Inflammatory macrophage treated with lipopolysaccharide for 1 hour (primary cell): ENCODE data around the gene EVI2A.
"Not testable (repeated sequence)": the region's sequence is repeated elsewhere in the genome, so short reads cannot be mapped to it uniquely, and the experiment has no call there.

Source experiments
- DNase-seq, 2 donors: peaks; one replicate each; pipeline ENCODE4 v3.0.0-alpha.2; 2020 to 2022

The EVI2A gene

GRCh38 chr17:31311526-31311925 is 9.9 kb downstream of the EVI2A start:
- DNase-seq: no peak

- DNase-seq: no peak
Measured at GRCh38 chr17:31310886-31311285, 10.5 kb downstream of the EVI2A start.

GRCh38 chr17:31310260-31310659 is 11.2 kb downstream of the EVI2A start:
- no peak for DNase-seq

- DNase-seq: peak; percentile 73 to 83
Measured at GRCh38 chr17:31309556-31309955, 11.9 kb downstream of the EVI2A start.

GRCh38 chr17:31308372-31309334 is 12.8 kb downstream of the EVI2A start:
- peak; percentile 65 to 85 for DNase-seq

GRCh38 chr17:31307640-31308039 is 13.8 kb downstream of the EVI2A start:
- no peak for DNase-seq

- DNase-seq: no peak
Measured at GRCh38 chr17:31299624-31300023, 21.8 kb downstream of the EVI2A start.

- no peak for DNase-seq
Measured at GRCh38 chr17:31297090-31297489, 24.3 kb downstream of the EVI2A start, which contains the start of gene OMG. OMG (minus strand) TSS chr17:31297239; CDS start chr17:31296331, 908 bp downstream.

- DNase-seq: no peak
Measured at GRCh38 chr17:31296142-31296541, 25.3 kb downstream of the EVI2A start.

- no peak for DNase-seq
Measured at GRCh38 chr17:31295489-31295871, 25.9 kb downstream of the EVI2A start.

GRCh38 chr17:31294820-31295488 is 26.5 kb downstream of the EVI2A start:
- DNase-seq: no peak

GRCh38 chr17:31294231-31294630 is 27.2 kb downstream of the EVI2A start:
- no peak for DNase-seq

- DNase-seq: no peak
Measured at GRCh38 chr17:31293581-31293980, 27.8 kb downstream of the EVI2A start.

- no peak for DNase-seq
Measured at GRCh38 chr17:31291820-31292219, 29.6 kb downstream of the EVI2A start.

- DNase-seq: no peak
Measured at GRCh38 chr17:31289790-31290189, 31.6 kb downstream of the EVI2A start.

GRCh38 chr17:31287932-31288331 is 33.5 kb downstream of the EVI2A start:
- DNase-seq: not testable (repeated sequence)

GRCh38 chr17:31286587-31286986 is 34.8 kb downstream of the EVI2A start:
- DNase-seq: no peak

GRCh38 chr17:31283841-31284240 is 37.6 kb downstream of the EVI2A start:
- no peak for DNase-seq

GRCh38 chr17:31281061-31281460 is 40.4 kb downstream of the EVI2A start:
- DNase-seq: no peak

GRCh38 chr17:31279401-31279800 is 42.0 kb downstream of the EVI2A start:
- DNase-seq: no peak

- peak; percentile 35 to 54 for DNase-seq
Measured at GRCh38 chr17:31275116-31275515, 46.3 kb downstream of the EVI2A start.

GRCh38 chr17:31274252-31274651 is 47.2 kb downstream of the EVI2A start:
- DNase-seq: peak; percentile 77 to 82

GRCh38 chr17:31273516-31273915 is 47.9 kb downstream of the EVI2A start:
- no peak for DNase-seq

- no peak for DNase-seq
Measured at GRCh38 chr17:31272803-31273202, 48.6 kb downstream of the EVI2A start.
